GM12873 (cell line): Measurements from ENCODE around the gene ERICH3.

Experiments
- CTCF ChIP-seq: IDR thresholded peaks from 2 replicates; pipeline ENCODE4 v1.5.1; 2012; ENCODE audit warnings: low read depth, mild to moderate bottlenecking, moderate library complexity, low read length, control low read depth; ENCODE audit not compliant: insufficient read depth; ENCODE audit errors: missing control alignments

Gene ERICH3

GRCh38 chr1:74590288-74590687 is 83.3 kb downstream of the ERICH3 start:
- no peak for TF ChIP-seq CTCF

GRCh38 chr1:74587888-74588287 is 85.7 kb downstream of the ERICH3 start:
- no peak for TF ChIP-seq CTCF

GRCh38 chr1:74586253-74586897 is 87.2 kb downstream of the ERICH3 start:
- TF ChIP-seq CTCF = no peak

GRCh38 chr1:74584185-74584584 is 89.4 kb downstream of the ERICH3 start:
- no peak for TF ChIP-seq CTCF

- no peak for TF ChIP-seq CTCF
These were observed 90.2 kb downstream of the ERICH3 start for GRCh38 chr1:74583397-74583796.

GRCh38 chr1:74579425-74579824 is 94.2 kb downstream of the ERICH3 start:
- no peak for TF ChIP-seq CTCF

- TF ChIP-seq CTCF = no peak
These were observed 95.5 kb downstream of the ERICH3 start for GRCh38 chr1:74578101-74578500.
